Pancreas (tissue), 10 donors: ENCODE results near the gene ZNF628. TPM values are rescaled to one million over a fixed set of nuclear protein-coding genes. Genes with fewer than 3 reads are reported as not detected.

ENCODE experiments used
- ATAC-seq, 4 donors: fragments of 200-7000 bp; cut with Tn5 transposase; one replicate each; pipeline versions ENCODE4 v1.8.0 to v1.9.1; 2020; ENCODE audit warnings: mild to moderate bottlenecking in 4 of 4, moderate library complexity in 4 of 4
- DNase-seq, 6 donors: peaks; one replicate each; pipeline ENCODE4 v3.0.0-alpha.2; 2020
- FAIRE-seq: peaks from 2 replicates; lab custom pipeline; 2012; peaks lifted over from hg19 to GRCh38; lab: Jason Lieb, UNC
- H3K27ac ChIP-seq, 4 donors: fragments of 200-600 bp; sonication (generic); 1 replicate in 3 of 4; 2 replicates in 1 of 4; pipeline versions ENCODE4 v1.5.0 to v1.8.0; 2020
- H3K27me3 ChIP-seq, 4 donors: fragments of 200-600 bp; one replicate each; pipeline ENCODE4 v1.8.0; 2021
- H3K36me3 ChIP-seq, 3 donors: fragments of 200-600 bp; sonication (generic) in 1 of 3; one replicate each; pipeline versions ENCODE4 v1.5.0 to v1.8.0; 2020 to 2021
- H3K4me1 ChIP-seq, 3 donors: fragments of 200-600 bp; one replicate each; pipeline ENCODE4 v1.8.0; 2021
- H3K4me3 ChIP-seq, 4 donors: fragments of 200-600 bp; sonication (generic) in 2 of 4; one replicate each; pipeline versions ENCODE4 v1.5.0 to v1.8.0; 2020 to 2021
- H3K9me3 ChIP-seq, 4 donors: fragments of 200-600 bp; one replicate each; pipeline ENCODE4 v1.8.0; 2021
- CTCF ChIP-seq, 4 donors: fragments of 200-600 bp; sonication (generic) in 3 of 4; IDR thresholded peaks; one replicate each; pipeline versions ENCODE4 v1.5.0 to v1.8.0; 2021; ENCODE audit warnings: antibody characterized with exemption in 4 of 4
- WGBS, 2 donors: extraction: QIAGEN DNeasy Blood & Tissue Kit; methylation state at CpG; one replicate each; pipeline ENCODE4 v1.1.7; 2013; 5-methylcytosine and 5-hydroxymethylcytosine counted together
- intact Hi-C, 3 donors: fragments of 100-400 bp; cut with DNase I; formaldehyde crosslinking; loops; one replicate each; pipeline versions ENCODE4 v1.11.1 to v1.14.2; 2022
- polyA plus RNA-seq, 2 donors: library from polyadenylated mRNA; stranded (reverse); fragments of 200-250 nt; gene quantifications; one replicate each; pipeline ENCODE4 v1.2.3, GENCODE V29; 2013
- total RNA-seq, 6 donors: library from RNA; stranded (reverse); fragmentation: NEBNext Ultra II Directional in 4 of 6; extraction: Animal tissue kit (Norgen Biotek cat#: 25700) in 4 of 6; gene quantifications; one replicate each; pipeline versions ENCODE4 v1.2.1 to v1.2.4, GENCODE V29; 2021 to 2023
- donor health status: healthy with polysubstance abuse.
- donor health status: DM: no; HTN: no; CAD: no; lungs with moderate emphysema.
- donor health status: DM: no; HTN: no; CAD: no.
- donor health status: control.
- donor health status: control.
- donor health status: Bipolar disorder and iron deficiency.
- donor health status: DM: yes; HTN: yes; CAD: no.
- donor health status: DM: no; HTN: no; CAD: no.
- donor health status: DM: no; HTN: no; CAD: no.
- donor health status: DM: yes; HTN: yes; CAD: no.

ZNF628 gene
- total and polyA plus RNA-seq, 8 donors = 2.6 to 7.8 (median 4.1) TPM

GRCh38 chr19:55528030-55528803 is 51.8 kb downstream of the ZNF628 start:
- H3K4me3 ChIP-seq = no peak overlapping the region
- WGBS, 2 donors = 23 to 24% methylated on average over 15 of the region's 15 CpGs
- intact Hi-C loops = no loop called here
- ATAC-seq (peak in 3 of 4 donors; percentile 29 to 72 (median 72)), FAIRE-seq (no peak), DNase-seq (no peak)
- no peaks in the 10 kb centered on the region for H3K9me3 ChIP-seq
- no peak for TF ChIP-seq CTCF (IDR thresholded peaks at IDR 0.05)
- H3K27me3 ChIP-seq = no peaks in the 10 kb centered on the region
- no peak overlapping the region for H3K27ac ChIP-seq
- no peaks in the 10 kb centered on the region for H3K36me3 ChIP-seq
- peaks cover 0 to 5% (median 0%) of the 10 kb centered on the region in 3 donors for H3K4me1 ChIP-seq

GRCh38 chr19:55529636-55530234 is 53.3 kb downstream of the ZNF628 start:
- Histone ChIP-seq H3K27ac (no peak overlapping the region), H3K4me3 (no peak overlapping the region), H3K27me3 (no peaks in the 10 kb centered on the region), H3K4me1 (peaks cover 0 to 5% (median 0%) of the 10 kb centered on the region in 3 donors), H3K9me3 (no peaks in the 10 kb centered on the region), H3K36me3 (no peaks in the 10 kb centered on the region)
- ATAC-seq (no peak), FAIRE-seq (no peak), DNase-seq (no peak)
- TF ChIP-seq CTCF (IDR thresholded peaks at IDR 0.05) = no peak
- intact Hi-C loops = no loop called here
- 79 to 83% methylated on average over 42 to 56 of the region's 56 CpGs for WGBS, 2 donors

GRCh38 chr19:55530996-55531395 is 54.6 kb downstream of the ZNF628 start:
- no peak overlapping the region for H3K27ac ChIP-seq
- ATAC-seq (no peak), DNase-seq (no peak), FAIRE-seq (no peak)
- peaks cover 0 to 5% (median 0%) of the 10 kb centered on the region in 3 donors for H3K4me1 ChIP-seq
- H3K36me3 ChIP-seq = no peaks in the 10 kb centered on the region
- intact Hi-C loops = no loop called here
- H3K9me3 ChIP-seq = no peaks in the 10 kb centered on the region
- no peaks in the 10 kb centered on the region for H3K27me3 ChIP-seq
- no peak for TF ChIP-seq CTCF (IDR thresholded peaks at IDR 0.05)
- no peak overlapping the region for H3K4me3 ChIP-seq
- 86% methylated on average over 22 to 26 of the region's 26 CpGs for WGBS, 2 donors

Other genes starting within 250 kb of the ZNF628 start
- 1 to 10 TPM; 1.0 to 1.8 (median 1.5) TPM for gene TMEM86B, start 247.9 kb upstream of the ZNF628 start, total RNA-seq
- 10 to 100 TPM; 14.4 to 27.3 TPM for gene TMEM86B, start 247.9 kb upstream of the ZNF628 start, polyA plus RNA-seq
- 10 to 100 TPM; 15.3 to 31.4 (median 18.9) TPM for gene PPP6R1, start 217.6 kb upstream of the ZNF628 start, total RNA-seq
- 10 to 100 TPM; 27.0 to 33.1 TPM for gene PPP6R1, start 217.6 kb upstream of the ZNF628 start, polyA plus RNA-seq
- 10 to 100 TPM in 4 of 6 donors, 1 to 10 TPM in 2; 7.0 to 16.6 (median 12.3) TPM for gene HSPBP1, start 196.5 kb upstream of the ZNF628 start, total RNA-seq
- gene HSPBP1, start 196.5 kb upstream of the ZNF628 start, polyA plus RNA-seq = 10 to 100 TPM; 26.4 to 29.5 TPM
- 1 to 10 TPM in 3 of 6 donors, under 1 TPM in 3; 0.46 to 2.5 (median 1.1) TPM for gene BRSK1, start 192.6 kb upstream of the ZNF628 start, total RNA-seq
- gene BRSK1, start 192.6 kb upstream of the ZNF628 start, polyA plus RNA-seq = 1 to 10 TPM; 4.8 to 9.2 TPM
- gene TMEM150B, start 151.3 kb upstream of the ZNF628 start, total RNA-seq = 1 to 10 TPM in 1 of 6 donors, under 1 TPM in 2, not detected in 3; 0.32 to 1.3 (median 0.83) TPM
- gene TMEM150B, start 151.3 kb upstream of the ZNF628 start, polyA plus RNA-seq = under 1 TPM in 1 of 2 donors, not detected in 1; 0.14 TPM
- gene KMT5C, start 136.7 kb upstream of the ZNF628 start, total RNA-seq = 10 to 100 TPM in 2 of 6 donors, 1 to 10 TPM in 4; 4.3 to 12.6 (median 6.9) TPM
- gene KMT5C, start 136.7 kb upstream of the ZNF628 start, polyA plus RNA-seq = 10 to 100 TPM; 22.3 to 27.4 TPM
- gene COX6B2, start 121.9 kb upstream of the ZNF628 start, total RNA-seq = under 1 TPM in 1 of 6 donors, not detected in 5; 0.62 TPM
- gene COX6B2, start 121.9 kb upstream of the ZNF628 start, polyA plus RNA-seq = under 1 TPM; 0.28 to 0.42 TPM
- not detected for gene GARIN5B, start 113.4 kb upstream of the ZNF628 start, total RNA-seq
- not detected for gene GARIN5B, start 113.4 kb upstream of the ZNF628 start, polyA plus RNA-seq
- under 1 TPM in 3 of 6 donors, not detected in 3; 0.20 to 0.41 (median 0.37) TPM for gene IL11, start 106.2 kb upstream of the ZNF628 start, total RNA-seq
- under 1 TPM; 0.16 to 0.19 TPM for gene IL11, start 106.2 kb upstream of the ZNF628 start, polyA plus RNA-seq
- not detected for gene TMEM190, start 99.8 kb upstream of the ZNF628 start, total RNA-seq
- gene TMEM190, start 99.8 kb upstream of the ZNF628 start, polyA plus RNA-seq = under 1 TPM in 1 of 2 donors, not detected in 1; 0.45 TPM
- gene TMEM238, start 92.3 kb upstream of the ZNF628 start, total RNA-seq = 10 to 100 TPM; 14.7 to 32.7 (median 21.3) TPM
- under 1 TPM; 0.42 TPM for gene TMEM238, start 92.3 kb upstream of the ZNF628 start, polyA plus RNA-seq
- gene RPL28, start 90.7 kb upstream of the ZNF628 start, total RNA-seq = 1,000 to 10,000 TPM in 1 of 6 donors, 100 to 1,000 TPM in 5; 420 to 1,198 (median 819) TPM
- 1,000 to 10,000 TPM in 1 of 2 donors, 100 to 1,000 TPM in 1; 738 to 1,109 TPM for gene RPL28, start 90.7 kb upstream of the ZNF628 start, polyA plus RNA-seq
- 1 to 10 TPM; 2.0 to 7.3 (median 5.1) TPM for gene UBE2S, start 68.8 kb upstream of the ZNF628 start, total RNA-seq
- gene UBE2S, start 68.8 kb upstream of the ZNF628 start, polyA plus RNA-seq = 1 to 10 TPM; 3.6 to 5.0 TPM
- gene SHISA7, start 33.3 kb upstream of the ZNF628 start, total RNA-seq = under 1 TPM in 3 of 6 donors, not detected in 3; 0.05 to 0.16 (median 0.06) TPM
- under 1 TPM; 0.04 to 0.33 TPM for gene SHISA7, start 33.3 kb upstream of the ZNF628 start, polyA plus RNA-seq
- 10 to 100 TPM; 13.0 to 23.9 (median 20.9) TPM for gene ISOC2, start 15.0 kb upstream of the ZNF628 start, total RNA-seq
- gene ISOC2, start 15.0 kb upstream of the ZNF628 start, polyA plus RNA-seq = 10 to 100 TPM; 38.3 to 43.9 TPM
- not detected for gene C19orf85, start 11.9 kb upstream of the ZNF628 start, total RNA-seq
- not detected for gene C19orf85, start 11.9 kb upstream of the ZNF628 start, polyA plus RNA-seq
- gene NAT14, start 8.6 kb downstream of the ZNF628 start, total RNA-seq = 10 to 100 TPM in 1 of 6 donors, 1 to 10 TPM in 5; 5.8 to 10.1 (median 7.5) TPM
- gene NAT14, start 8.6 kb downstream of the ZNF628 start, polyA plus RNA-seq = 10 to 100 TPM; 27.9 to 32.4 TPM
- gene SSC5D, start 11.8 kb downstream of the ZNF628 start, total RNA-seq = 1 to 10 TPM in 4 of 6 donors, under 1 TPM in 2; 0.60 to 5.3 (median 1.4) TPM
- gene SSC5D, start 11.8 kb downstream of the ZNF628 start, polyA plus RNA-seq = 1 to 10 TPM in 1 of 2 donors, under 1 TPM in 1; 0.77 to 2.1 TPM
- gene SBK2, start 60.5 kb downstream of the ZNF628 start, total RNA-seq = under 1 TPM in 1 of 6 donors, not detected in 5; 0.43 TPM
- gene SBK2, start 60.5 kb downstream of the ZNF628 start, polyA plus RNA-seq = under 1 TPM; 0.28 to 0.46 TPM
- under 1 TPM in 2 of 6 donors, not detected in 4; 0.19 to 0.28 TPM for gene SBK3, start 68.9 kb downstream of the ZNF628 start, total RNA-seq
- gene SBK3, start 68.9 kb downstream of the ZNF628 start, polyA plus RNA-seq = under 1 TPM; 0.11 to 0.16 TPM
- gene ZNF579, start 104.2 kb downstream of the ZNF628 start, total RNA-seq = 10 to 100 TPM in 1 of 6 donors, 1 to 10 TPM in 5; 6.5 to 12.7 (median 9.2) TPM
- 10 to 100 TPM; 11.6 to 16.1 TPM for gene ZNF579, start 104.2 kb downstream of the ZNF628 start, polyA plus RNA-seq
- 10 to 100 TPM in 2 of 6 donors, 1 to 10 TPM in 4; 6.8 to 12.1 (median 8.9) TPM for gene FIZ1, start 122.9 kb downstream of the ZNF628 start, total RNA-seq
- 10 to 100 TPM; 12.6 TPM for gene FIZ1, start 122.9 kb downstream of the ZNF628 start, polyA plus RNA-seq
- 10 to 100 TPM; 17.1 to 37.0 (median 33.1) TPM for gene ZNF524, start 123.7 kb downstream of the ZNF628 start, total RNA-seq
- gene ZNF524, start 123.7 kb downstream of the ZNF628 start, polyA plus RNA-seq = 10 to 100 TPM; 26.7 to 79.4 TPM
- 1 to 10 TPM; 6.6 to 9.0 (median 7.8) TPM for gene ZNF865, start 129.0 kb downstream of the ZNF628 start, total RNA-seq
- gene ZNF865, start 129.0 kb downstream of the ZNF628 start, polyA plus RNA-seq = 1 to 10 TPM; 5.7 to 9.7 TPM
- 1 to 10 TPM; 3.7 to 5.8 (median 4.6) TPM for gene ZNF784, start 147.9 kb downstream of the ZNF628 start, total RNA-seq
- gene ZNF784, start 147.9 kb downstream of the ZNF628 start, polyA plus RNA-seq = 10 to 100 TPM; 10.3 to 12.9 TPM
- gene ZNF580, start 164.4 kb downstream of the ZNF628 start, total RNA-seq = 10 to 100 TPM; 12.7 to 24.3 (median 17.6) TPM
- gene ZNF580, start 164.4 kb downstream of the ZNF628 start, polyA plus RNA-seq = 10 to 100 TPM; 35.0 to 40.5 TPM
- 10 to 100 TPM; 12.9 to 23.2 (median 16.9) TPM for gene ZNF581, start 167.0 kb downstream of the ZNF628 start, total RNA-seq
- gene ZNF581, start 167.0 kb downstream of the ZNF628 start, polyA plus RNA-seq = 10 to 100 TPM; 13.8 to 16.6 TPM
- 1 to 10 TPM; 3.2 to 6.2 (median 5.0) TPM for gene CCDC106, start 171.6 kb downstream of the ZNF628 start, total RNA-seq
- 10 to 100 TPM; 20.7 to 22.8 TPM for gene CCDC106, start 171.6 kb downstream of the ZNF628 start, polyA plus RNA-seq
- gene U2AF2, start 178.4 kb downstream of the ZNF628 start, total RNA-seq = 10 to 100 TPM; 38.4 to 97.0 (median 58.8) TPM
- 100 to 1,000 TPM in 1 of 2 donors, 10 to 100 TPM in 1; 74.8 to 113 TPM for gene U2AF2, start 178.4 kb downstream of the ZNF628 start, polyA plus RNA-seq
- gene EPN1, start 198.6 kb downstream of the ZNF628 start, total RNA-seq = 100 to 1,000 TPM in 1 of 6 donors, 10 to 100 TPM in 5; 64.9 to 102 (median 84.6) TPM
- gene EPN1, start 198.6 kb downstream of the ZNF628 start, polyA plus RNA-seq = 10 to 100 TPM; 38.4 to 76.8 TPM